HG03432 (cell line): ENCODE measurements around the gene CAMP.
"Not testable (repeated sequence)": the region's sequence is repeated elsewhere in the genome, so short reads cannot be mapped to it uniquely, and the experiment has no call there.

ENCODE experiments used
- ATAC-seq: cut with Tn5 transposase; IDR thresholded peaks from one replicate; pipeline ENCODE4 v1.9.1; 2021; ENCODE audit warnings: mild to moderate bottlenecking, moderate library complexity; ENCODE audit not compliant: unreplicated experiment

The CAMP gene, protein sequence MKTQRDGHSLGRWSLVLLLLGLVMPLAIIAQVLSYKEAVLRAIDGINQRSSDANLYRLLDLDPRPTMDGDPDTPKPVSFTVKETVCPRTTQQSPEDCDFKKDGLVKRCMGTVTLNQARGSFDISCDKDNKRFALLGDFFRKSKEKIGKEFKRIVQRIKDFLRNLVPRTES

DNA sequence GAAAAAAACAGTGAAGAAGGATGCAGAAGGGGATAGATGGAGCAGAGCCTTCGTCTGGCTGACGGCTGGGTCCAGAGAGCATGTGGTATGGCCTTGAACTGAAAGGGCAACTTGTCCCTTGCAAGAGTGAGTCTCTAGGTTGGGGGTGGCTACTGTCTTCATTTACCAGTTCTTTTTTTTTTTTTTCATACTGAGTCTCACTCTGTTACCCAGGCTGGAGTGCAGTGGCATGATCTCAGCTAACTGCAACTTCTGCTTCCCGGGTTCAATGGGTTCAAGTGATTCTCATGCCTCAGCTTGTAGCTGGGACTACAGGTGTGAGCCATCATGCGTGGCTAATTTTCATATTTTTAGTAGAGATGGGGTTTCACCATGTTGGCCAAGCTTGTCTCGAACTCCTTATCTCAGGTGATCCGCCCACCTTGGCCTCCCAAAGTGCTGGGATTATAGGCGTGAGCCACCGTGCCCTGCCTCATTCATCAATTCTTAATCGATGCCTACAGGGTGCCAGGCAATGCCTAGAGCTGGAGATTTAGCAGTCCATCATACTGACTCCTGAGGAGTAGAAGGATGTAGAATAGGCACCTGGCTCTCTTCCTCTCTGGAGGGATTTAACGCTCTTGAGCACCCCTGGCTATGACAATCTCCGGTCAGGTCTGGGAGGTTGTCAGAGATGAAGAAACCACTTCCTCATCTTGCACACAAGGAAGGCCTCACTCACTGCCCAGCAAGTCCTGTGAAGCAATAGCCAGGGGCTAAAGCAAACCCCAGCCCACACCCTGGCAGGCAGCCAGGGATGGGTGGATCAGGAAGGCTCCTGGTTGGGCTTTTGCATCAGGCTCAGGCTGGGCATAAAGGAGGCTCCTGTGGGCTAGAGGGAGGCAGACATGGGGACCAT is at the start of gene CAMP:
Gene CAMP (plus strand): TSS at position 880 of the 898 bp plus-strand sequence. CDS start 17 bp downstream, at position 897.
- ATAC-seq, result peak; percentile 60

DNA sequence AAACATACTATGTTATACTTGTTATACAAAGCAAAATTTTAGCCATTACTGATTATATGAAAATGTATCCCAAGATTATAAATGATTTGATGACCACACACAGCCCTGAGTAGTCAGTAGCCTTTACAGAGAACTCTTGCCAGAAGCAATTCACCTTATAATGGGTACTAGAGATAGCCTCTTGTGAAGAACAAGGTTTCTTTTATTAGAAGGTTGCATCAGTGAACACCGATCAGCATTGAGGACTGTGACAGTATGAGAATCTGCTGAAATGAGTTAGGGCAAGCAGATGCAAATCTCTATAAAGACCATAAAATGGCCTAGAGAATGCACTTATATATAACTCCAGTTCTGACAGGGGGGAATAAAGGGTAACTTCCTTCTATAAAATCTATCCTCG is 45.2 kb upstream of the CAMP start:
- ATAC-seq, result no peak

DNA sequence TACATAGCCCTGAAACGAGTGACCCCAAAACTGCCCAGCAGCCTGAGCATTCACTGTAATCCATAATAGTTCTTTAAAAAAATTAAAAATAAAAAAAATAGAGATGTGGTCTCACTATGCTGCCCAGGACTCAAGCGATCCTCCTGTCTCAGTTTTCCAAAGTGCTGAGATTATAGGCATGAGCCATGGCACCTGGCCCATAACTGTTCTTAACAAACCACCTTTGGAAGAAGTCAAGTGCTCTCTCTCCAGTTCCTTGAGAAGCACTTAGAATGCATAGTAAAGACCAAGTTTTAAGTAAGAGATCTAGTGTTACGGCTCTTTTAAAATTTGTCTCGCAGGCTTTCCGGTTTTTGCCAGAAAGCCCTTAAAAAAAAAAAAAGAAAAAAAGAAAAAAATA is 43.3 kb upstream of the CAMP start:
- no peak for ATAC-seq

DNA sequence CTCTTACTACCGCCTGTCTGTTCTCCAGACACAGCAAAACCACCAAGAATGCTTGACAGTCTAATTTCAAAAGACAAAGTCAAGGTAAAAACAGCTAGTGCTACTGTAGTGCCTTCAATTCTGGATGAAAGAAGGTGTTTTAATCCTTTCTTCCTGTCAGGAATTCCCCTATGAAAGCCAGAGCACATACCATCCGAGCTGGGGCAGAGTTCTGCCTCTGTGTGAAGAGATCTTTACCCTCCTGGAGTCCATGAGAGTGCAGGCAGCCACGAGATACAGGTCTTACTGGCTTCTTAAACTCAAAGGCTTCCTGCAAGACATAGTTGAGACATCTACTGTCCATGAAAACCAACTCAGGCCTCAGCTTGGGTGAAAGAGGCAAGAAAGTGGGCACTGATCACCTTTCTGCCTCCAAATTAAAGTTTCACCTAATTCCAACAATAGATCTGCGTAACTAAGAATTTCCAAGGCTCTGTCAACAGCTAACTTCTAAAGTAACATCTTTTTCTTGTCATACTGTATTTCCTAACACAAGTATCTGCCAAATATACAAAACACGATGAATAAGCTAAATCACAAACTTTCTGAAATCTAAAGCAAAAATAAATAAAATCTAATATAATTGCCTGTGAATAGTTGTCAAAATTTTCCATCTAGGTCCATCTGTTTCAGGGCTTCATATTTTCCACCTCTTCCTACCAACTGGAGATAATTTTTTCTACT is 42.6 kb upstream of the CAMP start:
- ATAC-seq, result no peak

DNA sequence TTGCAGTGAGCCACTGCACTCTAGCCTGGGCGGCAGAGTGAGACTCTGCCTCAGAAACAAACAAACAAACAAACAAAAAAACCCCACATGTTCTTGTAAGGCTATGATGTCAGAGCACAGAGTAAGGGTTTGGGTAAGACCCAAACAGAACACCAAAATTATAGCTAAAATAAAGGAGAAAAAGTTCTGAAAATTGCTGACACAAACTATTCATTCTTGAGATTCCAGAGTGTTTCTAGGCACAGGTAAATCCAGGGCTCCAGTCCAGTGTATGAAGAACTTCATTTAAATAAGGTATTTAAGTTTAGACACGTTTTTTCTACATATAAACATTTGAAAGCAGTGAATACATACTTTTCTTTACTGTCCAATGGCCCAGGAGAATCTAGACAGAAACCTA is 39.0 kb upstream of the CAMP start:
- ATAC-seq, result no peak

GRCh38 chr3:48185129-48185528 is 38.2 kb upstream of the CAMP start:
- no peak for ATAC-seq

DNA sequence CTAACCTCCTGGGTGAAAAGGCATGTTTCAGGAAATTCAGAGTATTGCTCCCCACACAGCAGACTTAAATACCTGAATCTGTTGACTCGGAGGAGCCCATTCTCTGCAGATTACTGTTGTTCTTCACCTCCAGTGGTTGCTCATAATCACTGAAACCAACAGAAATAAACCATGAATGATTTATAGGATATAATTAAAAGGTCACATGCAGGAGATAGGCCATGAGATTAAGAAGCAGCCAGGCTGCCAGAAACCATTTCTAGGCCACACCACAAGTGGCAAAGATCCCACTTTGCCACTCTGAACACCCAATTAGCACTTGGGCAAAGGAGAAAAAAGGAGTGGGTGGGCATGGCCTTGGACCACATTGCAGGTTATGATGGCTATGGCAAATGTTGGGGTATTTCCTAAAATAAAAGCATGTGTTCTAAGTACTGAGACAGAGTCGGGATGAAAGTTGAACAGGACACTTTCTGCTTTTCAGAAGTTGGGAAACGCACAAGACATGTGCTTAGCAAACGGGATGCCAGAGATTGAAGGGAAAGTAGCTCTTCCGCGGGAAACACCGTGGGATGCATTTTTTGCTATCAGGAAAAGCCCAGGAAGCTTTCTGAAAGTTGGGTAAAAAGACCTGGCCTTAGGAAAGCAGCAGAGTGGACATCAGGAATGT is 36.5 kb upstream of the CAMP start:
- no peak for ATAC-seq

GRCh38 chr3:48187301-48187578 is 36.1 kb upstream of the CAMP start:
- ATAC-seq, result no peak

GRCh38 chr3:48187579-48188265 is 35.6 kb upstream of the CAMP start:
- peak; percentile 45 for ATAC-seq

- peak; percentile 94 for ATAC-seq
These were observed 34.8 kb upstream of the CAMP start, which contains the start of gene CDC25A for GRCh38 chr3:48188266-48189201. TSS of gene CDC25A (minus strand) at chr3:48188417. CDS start at chr3:48187947, 470 bp downstream.

- no peak for ATAC-seq
These were observed 34.0 kb upstream of the CAMP start for GRCh38 chr3:48189321-48189720.

- no peak for ATAC-seq
These were observed 32.4 kb upstream of the CAMP start for GRCh38 chr3:48190911-48191310.

GRCh38 chr3:48194446-48195071 is 28.7 kb upstream of the CAMP start:
- ATAC-seq, result no peak

DNA sequence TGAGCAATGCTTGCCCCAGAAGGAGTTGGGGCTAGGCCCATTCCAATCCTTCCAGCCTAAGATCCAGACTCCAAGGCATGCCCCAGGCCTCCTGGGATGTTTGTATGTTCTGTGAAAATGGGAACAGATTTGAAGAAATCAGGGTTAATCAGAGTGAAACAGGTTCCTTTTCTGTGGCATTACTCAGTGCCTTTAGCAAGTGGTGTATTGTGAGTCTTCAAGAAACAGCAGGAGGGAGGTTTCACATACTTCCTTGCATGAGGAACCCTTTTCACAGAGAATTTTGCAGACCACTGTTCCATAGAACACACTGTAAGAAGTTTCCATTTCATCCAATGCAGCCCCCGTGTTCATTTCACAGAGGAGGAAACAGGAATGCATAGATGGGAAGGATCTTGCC is 26.7 kb upstream of the CAMP start:
- ATAC-seq, result no peak

GRCh38 chr3:48199117-48199516 is 24.2 kb upstream of the CAMP start:
- no peak for ATAC-seq

DNA sequence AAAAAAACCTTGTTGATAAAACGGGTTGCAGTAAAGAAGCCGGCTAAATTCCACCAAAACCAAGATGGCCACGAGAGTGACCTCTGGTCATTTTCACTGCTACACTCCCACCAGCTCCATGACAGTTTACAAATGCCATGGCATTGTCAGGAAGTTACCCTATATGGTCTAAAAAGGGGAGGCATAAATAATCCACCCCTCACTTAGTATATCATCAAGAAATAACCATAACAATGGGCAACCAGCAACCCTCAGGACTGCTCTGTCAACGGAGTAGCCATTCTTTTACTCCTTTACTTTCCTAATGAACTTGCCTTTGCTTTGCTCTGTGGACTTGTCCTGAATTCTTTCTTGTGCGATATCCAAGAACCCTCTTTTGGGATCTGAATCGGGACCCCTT is 20.7 kb upstream of the CAMP start:
- no peak for ATAC-seq

DNA sequence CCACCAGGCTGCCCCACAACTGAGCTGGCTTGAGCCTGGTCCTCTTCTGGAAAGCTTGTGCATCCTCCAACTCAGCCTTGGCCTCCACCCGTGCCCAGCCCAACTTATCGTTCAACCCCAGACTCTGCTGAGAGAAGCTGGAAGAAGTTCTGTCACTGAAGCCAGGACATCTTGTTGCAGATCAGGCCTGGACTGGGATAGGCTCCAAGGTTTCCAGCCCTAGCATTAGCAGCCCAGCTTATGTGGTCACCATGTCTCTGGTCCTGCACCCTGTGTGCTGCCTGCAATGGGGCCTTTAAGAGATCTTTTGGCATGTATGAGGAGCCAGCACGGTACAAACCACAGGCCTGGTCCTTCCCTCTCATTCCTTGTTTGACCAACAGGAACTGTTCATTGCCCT is 15.2 kb upstream of the CAMP start:
- ATAC-seq, result no peak

DNA sequence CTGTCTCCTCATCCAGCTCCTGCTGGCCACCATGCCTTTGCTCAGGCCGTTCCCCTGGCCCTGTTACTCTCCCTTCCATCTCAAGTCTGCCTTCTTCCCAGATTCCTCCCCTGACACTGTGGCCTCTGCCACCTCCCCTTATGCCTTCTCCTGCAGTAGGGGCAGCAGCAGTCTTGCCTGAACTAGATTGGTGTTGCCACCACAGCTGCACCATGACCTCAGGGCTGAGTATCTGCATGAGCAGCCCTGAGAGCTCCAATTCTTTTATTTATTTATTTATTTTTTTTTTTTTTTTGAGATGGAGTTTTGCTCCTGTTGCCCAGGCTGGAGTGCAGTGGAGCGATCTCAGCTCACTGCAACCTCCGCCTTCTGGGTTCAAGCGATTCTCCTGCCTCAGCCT is 13.8 kb upstream of the CAMP start:
- ATAC-seq, result no peak

DNA sequence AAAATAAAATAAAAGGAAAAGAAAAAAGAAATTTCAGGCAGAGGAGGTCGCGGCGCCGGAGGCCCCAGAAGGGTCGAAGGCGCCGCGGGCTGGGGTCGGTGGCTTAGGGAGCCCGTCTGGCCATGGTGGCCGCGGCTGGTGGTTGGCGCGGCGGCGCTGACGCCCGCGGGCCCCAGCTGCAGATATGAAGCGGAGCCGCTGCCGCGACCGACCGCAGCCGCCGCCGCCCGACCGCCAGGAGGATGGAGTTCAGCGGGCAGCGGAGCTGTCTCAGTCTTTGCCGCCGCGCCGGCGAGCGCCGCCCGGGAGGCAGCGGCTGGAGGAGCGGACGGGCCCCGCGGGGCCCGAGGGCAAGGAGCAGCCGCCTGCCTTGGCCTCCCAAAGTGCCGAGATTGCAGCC is 12.8 kb upstream of the CAMP start:
- ATAC-seq, result not testable (repeated sequence)
